AG04449 (cell line): ENCODE data around the gene PLPPR5.

Experiments used
- CTCF ChIA-PET: fragments of 350-600 bp; formaldehyde crosslinking; extraction: SDS; loops from one replicate; lab custom pipeline; 2021; ENCODE audit warnings: antibody characterized with exemption; lab: Yijun Ruan, JAX
- POLR2A ChIA-PET: fragments of 400-600, 350-600 bp; formaldehyde crosslinking; extraction: SDS; loops from one replicate; lab custom pipeline; 2020; ENCODE audit warnings: antibody characterized with exemption, inconsistent platforms; lab: Yijun Ruan, JAX
- DNase-seq: peaks from one replicate; pipeline ENCODE4 v3.0.0-alpha.2; 2010; ENCODE audit warnings: low read depth, low spot score
- H3K4me3 ChIP-seq: 2 replicates; pipeline ENCODE4 v1.5.1; 2011; ENCODE audit warnings: low read depth, mild to moderate bottlenecking, control low read depth, low read length
- CTCF ChIP-seq: IDR thresholded peaks from one replicate; pipeline ENCODE4 v1.5.1; 2011; ENCODE audit warnings: mild to moderate bottlenecking, moderate library complexity, low read length, control low read depth, inconsistent platforms; ENCODE audit not compliant: insufficient read depth; ENCODE audit errors: missing control alignments

PLPPR5 gene

DNA sequence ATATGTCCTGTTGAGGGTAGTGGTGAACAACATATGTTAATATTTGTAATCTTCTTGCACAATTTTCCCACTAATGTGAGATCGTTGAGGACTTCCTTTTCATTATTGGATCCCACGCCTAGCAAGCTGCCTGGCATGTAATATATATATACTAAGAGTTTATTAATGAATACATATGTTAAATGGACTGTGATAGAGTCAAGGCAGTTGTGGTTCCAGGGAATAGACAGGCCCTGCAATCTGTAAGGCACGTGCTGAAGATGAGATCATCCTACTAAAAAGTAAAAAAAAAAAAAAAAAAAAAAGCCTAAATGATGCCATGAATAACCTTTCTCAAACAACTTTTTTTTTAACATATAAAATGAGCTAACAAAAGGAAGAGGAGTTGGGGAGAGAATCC lies 28.9 kb downstream of the PLPPR5 start:
- no peak for TF ChIP-seq CTCF
- CTCF ChIA-PET, result no interaction called here

DNA sequence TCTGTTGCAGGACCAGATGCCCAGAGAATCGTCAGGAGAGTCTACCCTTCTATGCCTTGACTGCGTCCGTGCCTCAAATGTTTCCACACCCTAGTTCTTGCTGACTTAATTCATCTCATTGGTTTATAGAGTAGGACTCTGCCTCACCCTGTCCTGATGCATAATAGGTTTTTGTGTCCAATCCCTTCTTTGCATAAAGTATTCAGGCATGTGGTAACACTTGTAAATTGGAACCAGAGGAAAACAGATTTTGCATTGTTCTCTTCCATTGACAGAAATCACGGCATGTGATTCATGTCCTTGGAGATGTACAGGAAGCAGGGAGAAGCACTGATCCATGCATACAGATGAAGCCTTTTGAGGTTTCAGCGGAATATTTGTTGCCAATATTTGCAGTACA lies 29.5 kb downstream of the PLPPR5 start:
- TF ChIP-seq CTCF, result no peak
- ChIA-PET POLR2A (no interaction called here), CTCF (no interaction called here)
- DNase-seq, result no peak
- H3K4me3 ChIP-seq, result no peak overlapping the region

More for the DNA sequence above, 28.9 kb downstream of the PLPPR5 start:
- POLR2A ChIA-PET, result interaction anchor here (0.7 kb wide), 1 partner anchor 26 kb away, joined by 3 read pairs; no protein-coding TSS in a partner anchor
- DNase-seq, result no peak
- no peak overlapping the region for H3K4me3 ChIP-seq

DNA sequence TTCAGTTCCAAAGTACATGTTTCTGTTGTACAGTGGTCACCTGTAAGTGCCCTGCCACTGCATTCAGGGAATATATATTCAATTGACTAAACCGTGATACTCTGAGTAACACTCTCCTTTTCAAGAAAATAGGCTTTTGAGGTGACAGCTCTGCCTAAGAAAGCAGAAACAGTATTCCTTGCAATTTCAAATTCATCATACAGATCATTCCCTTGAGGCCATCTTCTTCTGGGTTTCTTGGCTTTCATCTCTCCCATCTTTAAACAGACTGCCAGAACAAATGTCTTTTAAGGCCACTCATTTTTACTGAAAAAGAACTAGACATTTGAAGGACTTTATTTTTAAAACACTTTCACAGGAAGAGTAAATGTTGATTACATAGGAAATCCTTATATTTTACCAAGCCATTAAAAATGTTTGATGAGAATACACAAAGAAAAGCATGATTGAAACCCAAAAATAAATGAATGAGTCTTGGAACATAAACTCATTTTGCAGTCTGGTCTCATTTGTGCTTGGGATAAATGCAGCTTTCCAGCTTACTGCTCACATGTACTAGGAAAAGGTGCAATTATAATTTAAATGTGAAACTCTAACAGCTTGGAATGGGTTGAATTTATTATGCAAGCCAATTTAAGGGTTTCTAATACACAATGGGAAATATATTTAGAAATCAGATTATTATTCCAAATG lies 34.7 kb downstream of the PLPPR5 start:
- no peak for DNase-seq
- no peak overlapping the region for H3K4me3 ChIP-seq
- ChIA-PET POLR2A (no interaction called here), CTCF (no interaction called here)
- TF ChIP-seq CTCF, result no peak

DNA sequence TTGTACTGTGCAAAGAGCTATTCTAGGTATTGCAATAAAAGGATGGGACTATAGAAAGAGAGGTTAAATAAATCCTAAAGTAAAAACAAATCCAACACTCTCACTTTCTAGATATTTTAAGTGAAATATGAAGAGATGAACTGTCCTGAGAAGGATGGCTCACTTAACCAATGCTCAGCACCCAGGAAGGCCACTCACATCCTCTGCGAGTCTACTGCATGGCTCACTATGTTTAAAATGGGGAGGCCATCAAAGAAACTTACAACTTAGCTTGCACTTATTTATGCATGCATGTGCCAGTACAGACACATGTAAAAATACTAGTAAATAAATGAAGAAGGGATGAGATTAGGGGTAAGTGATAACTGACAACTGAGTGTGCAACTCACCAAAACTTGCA lies 37.5 kb downstream of the PLPPR5 start:
- TF ChIP-seq CTCF, result no peak
- no peak for DNase-seq
- POLR2A ChIA-PET, result no interaction called here
- no peak overlapping the region for H3K4me3 ChIP-seq
- CTCF ChIA-PET, result interaction anchor here (1.6 kb wide), 1 partner anchor 23 kb away, joined by 4 read pairs; no protein-coding TSS in a partner anchor

DNA sequence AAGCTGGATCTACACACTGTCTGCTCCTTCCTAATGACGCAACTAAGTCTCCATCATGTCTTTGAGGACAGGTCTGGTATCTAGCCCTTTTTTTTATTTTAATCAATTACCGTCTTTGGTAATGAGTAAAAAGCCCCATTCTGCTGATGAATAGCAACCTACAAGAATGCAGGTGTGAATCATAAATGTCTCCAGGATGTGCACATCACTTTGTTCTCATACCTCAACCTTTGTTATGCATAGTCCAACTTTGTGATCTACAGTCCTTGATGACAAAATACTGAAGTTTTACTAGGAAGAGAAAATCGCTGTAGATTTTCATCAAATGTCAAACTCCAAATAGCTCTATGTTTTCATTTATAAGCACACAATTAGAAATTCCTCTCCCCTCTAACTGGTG lies 39.3 kb downstream of the PLPPR5 start:
- POLR2A ChIA-PET, result no interaction called here
- TF ChIP-seq CTCF, result no peak
- no peak overlapping the region for H3K4me3 ChIP-seq
- DNase-seq, result no peak
- CTCF ChIA-PET, result no interaction called here

DNA sequence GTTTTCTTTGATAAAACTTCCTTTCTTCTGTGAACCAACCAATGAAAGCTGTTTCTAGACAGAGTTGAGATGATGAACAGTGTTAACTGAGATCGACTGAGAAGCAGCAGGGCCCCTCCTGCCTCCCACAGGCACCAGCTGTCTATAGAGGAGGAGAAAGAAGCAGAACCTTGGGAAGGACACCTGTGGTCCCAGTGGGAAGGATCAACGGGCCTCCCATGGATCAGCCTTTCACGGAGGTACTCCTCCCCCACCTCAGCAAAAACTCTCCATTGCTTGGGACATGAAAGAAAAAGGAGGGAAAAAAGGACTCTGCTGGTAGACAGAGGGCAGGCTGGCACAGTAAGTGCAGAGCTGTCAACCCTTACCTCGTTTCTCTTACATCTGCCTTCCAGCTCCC lies 40.5 kb downstream of the PLPPR5 start:
- POLR2A ChIA-PET, result no interaction called here
- CTCF ChIA-PET, result no interaction called here
- no peak overlapping the region for H3K4me3 ChIP-seq
- TF ChIP-seq CTCF, result no peak
- no peak for DNase-seq
